Cardiac muscle cell (in vitro differentiated cells and primary cell): Measurements from ENCODE around the gene CTDSP1. TPM values are rescaled to one million over a fixed set of nuclear protein-coding genes. Genes with fewer than 3 reads are reported as not detected.

Experiments used
- DNase-seq, 2 donors: peaks; one replicate each; pipeline versions ENCODE4 v3.0.0 to v3.0.0-alpha.2; 2010 to 2017; ENCODE audit warnings: low read depth in 1 of 2, low spot score in 1 of 2
- H3K27ac ChIP-seq: fragments of 200-600 bp; sonication (generic); 2 replicates; pipeline ENCODE4 v1.5.1; 2016
- H3K27me3 ChIP-seq: fragments of 200-600 bp; sonication (generic); 2 replicates; pipeline ENCODE4 v1.6.0; 2016; ENCODE audit warnings: control low read depth
- H3K36me3 ChIP-seq: fragments of 200-600 bp; sonication (generic); 2 replicates; pipeline ENCODE4 v1.5.1; 2016; ENCODE audit warnings: control low read depth
- H3K4me1 ChIP-seq: fragments of 200-600 bp; sonication (generic); 2 replicates; pipeline ENCODE4 v1.8.1; 2017; ENCODE audit warnings: low read depth, mild to moderate bottlenecking, mixed run types
- H3K4me3 ChIP-seq: fragments of 200-600 bp; sonication (generic); 2 replicates; pipeline ENCODE4 v1.5.1; 2016; ENCODE audit warnings: mild to moderate bottlenecking
- H3K9me3 ChIP-seq: fragments of 200-600 bp; sonication (generic); 2 replicates; pipeline ENCODE4 v1.5.1; 2017; ENCODE audit warnings: low read depth, mild to moderate bottlenecking, control low read depth
- polyA plus RNA-seq: library from polyadenylated mRNA; unstranded; fragments of >200 nt; fragmentation: Nextera tagmentation; extraction: Ambion mirVana; gene quantifications from 2 replicates; pipeline ENCODE4 v1.2.1, GENCODE V29; 2016
- total RNA-seq: library from RNA; depleted of rRNA; stranded (reverse); fragments of >200 nt; gene quantifications from 2 replicates; pipeline ENCODE4 v1.2.3, GENCODE V29; 2016
- TF ChIP-seq, protein P1 (sequence below): IDR thresholded peaks from 2 replicates; pipeline ENCODE4 v1.5.1; 2012; ENCODE audit warnings: low read depth, mild to moderate bottlenecking, low read length

CTDSP1 gene
- total and polyA plus RNA-seq, 2 experiments from 2014 or later, result 35.5 to 147 TPM

DNA sequence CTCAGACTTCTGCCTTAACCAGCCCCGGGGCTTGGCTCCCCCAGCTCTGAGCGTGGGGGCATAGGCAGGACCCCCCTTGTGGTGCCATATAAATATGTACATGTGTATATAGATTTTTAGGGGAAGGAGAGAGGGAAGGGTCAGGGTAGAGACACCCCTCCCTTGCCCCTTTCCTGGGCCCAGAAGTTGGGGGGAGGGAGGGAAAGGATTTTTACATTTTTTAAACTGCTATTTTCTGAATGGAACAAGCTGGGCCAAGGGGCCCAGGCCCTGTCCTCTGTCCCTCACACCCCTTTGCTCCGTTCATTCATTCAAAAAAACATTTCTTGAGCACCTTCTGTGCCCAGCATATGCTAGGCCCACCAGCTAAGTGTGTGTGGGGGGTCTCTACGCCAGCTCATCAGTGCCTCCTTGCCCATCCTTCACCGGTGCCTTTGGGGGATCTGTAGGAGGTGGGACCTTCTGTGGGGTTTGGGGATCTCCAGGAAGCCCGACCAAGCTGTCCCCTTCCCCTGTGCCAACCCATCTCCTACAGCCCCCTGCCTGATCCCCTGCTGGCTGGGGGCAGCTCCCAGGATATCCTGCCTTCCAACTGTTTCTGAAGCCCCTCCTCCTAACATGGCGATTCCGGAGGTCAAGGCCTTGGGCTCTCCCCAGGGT is 5.5 kb downstream of the CTDSP1 start:
- Histone ChIP-seq H3K4me1 (peaks cover 11% of the 10 kb centered on the region), H3K27ac (peak overlapping the region; percentile 96), H3K4me3 (peak overlapping the region; percentile 29), H3K27me3 (no peaks in the 10 kb centered on the region), H3K9me3 (no peaks in the 10 kb centered on the region), H3K36me3 (peaks cover 11% of the 10 kb centered on the region)
- TF ChIP-seq, protein P1, sequence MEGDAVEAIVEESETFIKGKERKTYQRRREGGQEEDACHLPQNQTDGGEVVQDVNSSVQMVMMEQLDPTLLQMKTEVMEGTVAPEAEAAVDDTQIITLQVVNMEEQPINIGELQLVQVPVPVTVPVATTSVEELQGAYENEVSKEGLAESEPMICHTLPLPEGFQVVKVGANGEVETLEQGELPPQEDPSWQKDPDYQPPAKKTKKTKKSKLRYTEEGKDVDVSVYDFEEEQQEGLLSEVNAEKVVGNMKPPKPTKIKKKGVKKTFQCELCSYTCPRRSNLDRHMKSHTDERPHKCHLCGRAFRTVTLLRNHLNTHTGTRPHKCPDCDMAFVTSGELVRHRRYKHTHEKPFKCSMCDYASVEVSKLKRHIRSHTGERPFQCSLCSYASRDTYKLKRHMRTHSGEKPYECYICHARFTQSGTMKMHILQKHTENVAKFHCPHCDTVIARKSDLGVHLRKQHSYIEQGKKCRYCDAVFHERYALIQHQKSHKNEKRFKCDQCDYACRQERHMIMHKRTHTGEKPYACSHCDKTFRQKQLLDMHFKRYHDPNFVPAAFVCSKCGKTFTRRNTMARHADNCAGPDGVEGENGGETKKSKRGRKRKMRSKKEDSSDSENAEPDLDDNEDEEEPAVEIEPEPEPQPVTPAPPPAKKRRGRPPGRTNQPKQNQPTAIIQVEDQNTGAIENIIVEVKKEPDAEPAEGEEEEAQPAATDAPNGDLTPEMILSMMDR, result no peak
- DNase-seq, result no peak

DNA sequence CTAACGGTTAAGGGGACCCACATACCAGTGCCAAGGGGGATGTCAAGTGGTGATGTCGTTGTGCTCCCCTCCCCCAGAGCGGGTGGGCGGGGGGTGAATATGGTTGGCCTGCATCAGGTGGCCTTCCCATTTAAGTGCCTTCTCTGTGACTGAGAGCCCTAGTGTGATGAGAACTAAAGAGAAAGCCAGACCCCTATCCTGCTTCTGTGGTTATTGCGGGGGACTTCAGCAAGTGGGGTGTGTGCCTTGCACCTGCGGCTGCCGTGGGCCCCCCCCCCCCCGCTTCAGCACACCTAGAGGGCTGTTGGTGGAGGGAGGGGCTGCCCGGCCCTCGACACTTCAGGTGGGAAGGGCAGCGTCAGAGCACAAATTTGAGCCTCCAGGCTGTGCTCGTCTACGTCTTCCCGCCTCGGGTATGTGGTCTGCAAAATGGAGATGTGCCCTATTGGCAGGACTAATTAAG is 6.1 kb downstream of the CTDSP1 start:
- H3K4me1 ChIP-seq, result peaks cover 11% of the 10 kb centered on the region
- TF ChIP-seq, protein P1, result no peak
- H3K27ac ChIP-seq, result peak overlapping the region; percentile 96
- H3K36me3 ChIP-seq, result peaks cover 11% of the 10 kb centered on the region
- DNase-seq, result peak in 1 of 2 donors; percentile 23
- H3K9me3 ChIP-seq, result no peaks in the 10 kb centered on the region
- peak overlapping the region; percentile 29 for H3K4me3 ChIP-seq
- no peaks in the 10 kb centered on the region for H3K27me3 ChIP-seq

DNA sequence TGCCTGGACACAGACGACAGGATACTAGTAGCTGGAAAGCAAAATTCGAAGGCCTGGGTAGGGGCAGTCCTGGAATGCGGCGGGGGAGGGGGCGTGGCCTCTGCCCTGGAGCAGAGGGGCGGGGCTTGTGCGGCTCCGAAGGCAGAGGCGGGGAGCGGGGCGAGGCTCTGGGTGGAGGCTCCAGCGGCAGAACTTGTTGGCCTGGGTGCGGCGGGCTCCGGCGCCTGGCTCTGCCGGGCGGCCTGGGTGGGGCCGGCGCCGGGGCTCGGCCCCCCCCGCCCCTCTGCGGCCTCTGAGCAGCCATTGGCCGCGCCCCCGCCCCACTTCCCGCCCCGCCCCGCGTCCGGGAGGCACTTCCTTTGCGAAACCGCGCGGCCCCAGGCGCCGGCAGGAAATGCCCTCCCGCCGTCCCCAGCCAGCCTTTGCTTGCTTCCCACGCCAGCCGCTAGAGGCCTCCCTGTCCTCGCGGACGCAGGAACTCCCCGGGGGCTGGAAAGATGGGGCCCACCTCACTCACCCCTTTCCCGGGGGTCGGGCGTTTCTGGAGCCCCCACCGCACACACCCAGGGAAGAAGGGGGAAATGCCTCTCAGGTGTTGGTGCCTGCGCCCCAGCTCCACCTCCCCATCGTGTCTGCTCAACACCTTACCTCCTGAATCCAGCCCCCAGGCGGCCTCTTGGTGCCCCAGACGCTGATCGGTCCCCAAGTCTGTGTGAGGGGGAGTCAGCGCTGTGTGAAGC is 6.7 kb downstream of the CTDSP1 start:
- Histone ChIP-seq H3K36me3 (peaks cover 11% of the 10 kb centered on the region), H3K4me1 (peaks cover 11% of the 10 kb centered on the region), H3K9me3 (no peaks in the 10 kb centered on the region), H3K27ac (peak overlapping the region; percentile 96), H3K27me3 (no peaks in the 10 kb centered on the region), H3K4me3 (peak overlapping the region; percentile 29)
- peak; percentile 98 for DNase-seq
- TF ChIP-seq, protein P1, result peak; percentile 74

DNA sequence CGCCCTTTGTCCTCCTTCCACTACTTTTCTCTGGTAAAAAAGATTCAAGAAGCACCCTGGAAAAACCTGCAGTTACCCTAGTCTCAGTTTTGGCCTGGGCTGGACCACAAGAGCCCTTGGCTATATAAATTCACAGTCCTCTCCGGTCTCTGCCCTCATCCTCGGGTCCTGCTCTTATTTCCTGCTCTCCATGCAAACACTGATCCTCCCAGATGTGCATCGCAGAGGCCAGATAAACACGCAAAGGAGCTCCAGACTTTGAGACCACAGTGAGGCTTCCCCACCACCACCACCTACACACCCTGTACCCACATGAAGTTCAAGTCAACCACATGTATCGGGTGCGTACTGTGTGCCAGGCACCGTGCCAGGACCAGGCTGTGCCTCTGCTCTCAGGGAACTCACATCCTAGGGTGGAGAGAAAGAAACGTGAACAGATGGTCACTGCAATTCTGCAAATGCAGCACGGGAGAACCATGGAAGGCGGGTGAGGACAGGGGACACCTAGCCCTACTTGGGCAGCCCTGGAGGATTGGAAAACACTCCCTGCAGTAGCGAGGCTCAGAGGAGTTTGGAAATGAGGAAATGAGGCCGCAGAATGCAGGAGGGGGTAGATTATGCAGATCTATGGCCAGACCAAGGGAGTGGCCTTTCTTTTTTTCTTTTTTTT is 7.4 kb downstream of the CTDSP1 start:
- Histone ChIP-seq H3K27me3 (no peaks in the 10 kb centered on the region), H3K4me1 (peaks cover 11% of the 10 kb centered on the region), H3K9me3 (no peaks in the 10 kb centered on the region), H3K4me3 (peak overlapping the region; percentile 29), H3K27ac (peak overlapping the region; percentile 85), H3K36me3 (peaks cover 11% of the 10 kb centered on the region)
- TF ChIP-seq, protein P1, result no peak
- DNase-seq, result peak in 1 of 2 donors; percentile 76

DNA sequence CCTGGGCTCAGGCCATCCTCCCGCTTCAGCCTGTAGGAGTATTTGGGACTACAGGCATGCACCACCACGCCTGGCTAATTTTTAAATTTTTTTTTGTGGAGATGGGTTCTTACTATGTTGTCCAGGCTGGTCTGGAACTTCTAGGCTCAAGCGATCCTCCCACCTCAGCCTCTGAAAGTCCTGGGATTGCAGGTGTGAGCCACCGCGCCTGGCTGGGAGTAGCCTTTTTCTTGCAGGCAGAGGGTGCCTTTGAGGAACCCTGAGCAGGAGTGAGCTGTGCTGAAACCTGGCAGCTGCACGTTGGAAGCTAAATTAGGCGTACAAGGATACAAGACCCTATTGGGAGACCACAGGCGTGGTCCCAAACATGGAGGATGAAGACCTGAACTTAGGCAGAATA is 8.0 kb downstream of the CTDSP1 start:
- H3K9me3 ChIP-seq, result no peaks in the 10 kb centered on the region
- H3K27ac ChIP-seq, result no peak overlapping the region
- peaks cover 11% of the 10 kb centered on the region for H3K36me3 ChIP-seq
- H3K4me1 ChIP-seq, result peaks cover 11% of the 10 kb centered on the region
- H3K27me3 ChIP-seq, result no peaks in the 10 kb centered on the region
- TF ChIP-seq, protein P1, result no peak
- DNase-seq, result no peak
- H3K4me3 ChIP-seq, result no peak overlapping the region
